ENCODE results near the gene HYAL2.

Gene HYAL2, protein sequence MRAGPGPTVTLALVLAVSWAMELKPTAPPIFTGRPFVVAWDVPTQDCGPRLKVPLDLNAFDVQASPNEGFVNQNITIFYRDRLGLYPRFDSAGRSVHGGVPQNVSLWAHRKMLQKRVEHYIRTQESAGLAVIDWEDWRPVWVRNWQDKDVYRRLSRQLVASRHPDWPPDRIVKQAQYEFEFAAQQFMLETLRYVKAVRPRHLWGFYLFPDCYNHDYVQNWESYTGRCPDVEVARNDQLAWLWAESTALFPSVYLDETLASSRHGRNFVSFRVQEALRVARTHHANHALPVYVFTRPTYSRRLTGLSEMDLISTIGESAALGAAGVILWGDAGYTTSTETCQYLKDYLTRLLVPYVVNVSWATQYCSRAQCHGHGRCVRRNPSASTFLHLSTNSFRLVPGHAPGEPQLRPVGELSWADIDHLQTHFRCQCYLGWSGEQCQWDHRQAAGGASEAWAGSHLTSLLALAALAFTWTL

DNA sequence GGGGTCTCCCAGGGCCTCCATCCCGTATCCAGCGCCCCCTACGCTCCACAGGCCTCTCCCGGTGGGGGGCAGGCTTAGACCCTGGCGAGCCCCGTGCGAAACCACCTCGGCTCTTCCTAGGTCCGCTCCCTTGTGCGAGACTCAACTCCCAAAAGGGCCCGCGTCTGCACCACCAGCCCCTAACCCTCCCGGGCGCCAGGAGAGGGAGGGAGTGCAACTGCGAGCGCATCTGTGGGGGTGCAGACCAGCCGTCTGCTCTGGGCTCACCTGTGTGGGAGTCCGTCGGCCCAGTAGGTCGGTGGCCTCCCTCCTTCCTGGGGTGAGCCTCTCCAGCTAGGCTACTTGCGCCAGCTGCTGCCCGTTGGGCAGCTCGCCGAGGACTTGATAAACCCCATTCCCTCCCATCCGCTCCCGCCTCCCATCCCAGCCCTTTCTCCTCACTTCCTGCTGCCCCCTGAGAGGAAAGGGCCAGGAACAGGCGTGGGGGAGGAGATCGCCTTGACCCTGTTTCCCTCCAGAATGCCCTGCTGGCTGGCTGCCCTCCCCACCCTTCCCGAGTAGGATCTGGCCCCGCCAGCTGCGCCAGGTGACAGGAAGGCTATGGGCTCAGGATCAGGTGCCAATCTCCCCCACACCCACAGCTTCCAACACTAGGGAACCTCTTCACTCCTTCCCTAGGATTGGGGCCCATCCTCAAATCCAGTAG lies at the start of gene HYAL2:
HYAL2 (minus strand) TSS at position 360 of the 706 bp plus-strand sequence. CDS start 2,256 bp downstream, outside the sequence.
- Histone ChIP-seq H3K36me3 (replicated peaks) (peaks cover 12% of the 10 kb centered on the region), H3K4me3 (ENCODE audit: low read depth, low read length) (peak within 1 kb of the TSS; percentile 78), H3K27ac (peak within 1 kb of the TSS; percentile 100), H3K27me3 (replicated peaks) (no peaks in the 10 kb centered on the region)
- DNase-seq, result no peak
- TF ChIP-seq, protein P1, sequence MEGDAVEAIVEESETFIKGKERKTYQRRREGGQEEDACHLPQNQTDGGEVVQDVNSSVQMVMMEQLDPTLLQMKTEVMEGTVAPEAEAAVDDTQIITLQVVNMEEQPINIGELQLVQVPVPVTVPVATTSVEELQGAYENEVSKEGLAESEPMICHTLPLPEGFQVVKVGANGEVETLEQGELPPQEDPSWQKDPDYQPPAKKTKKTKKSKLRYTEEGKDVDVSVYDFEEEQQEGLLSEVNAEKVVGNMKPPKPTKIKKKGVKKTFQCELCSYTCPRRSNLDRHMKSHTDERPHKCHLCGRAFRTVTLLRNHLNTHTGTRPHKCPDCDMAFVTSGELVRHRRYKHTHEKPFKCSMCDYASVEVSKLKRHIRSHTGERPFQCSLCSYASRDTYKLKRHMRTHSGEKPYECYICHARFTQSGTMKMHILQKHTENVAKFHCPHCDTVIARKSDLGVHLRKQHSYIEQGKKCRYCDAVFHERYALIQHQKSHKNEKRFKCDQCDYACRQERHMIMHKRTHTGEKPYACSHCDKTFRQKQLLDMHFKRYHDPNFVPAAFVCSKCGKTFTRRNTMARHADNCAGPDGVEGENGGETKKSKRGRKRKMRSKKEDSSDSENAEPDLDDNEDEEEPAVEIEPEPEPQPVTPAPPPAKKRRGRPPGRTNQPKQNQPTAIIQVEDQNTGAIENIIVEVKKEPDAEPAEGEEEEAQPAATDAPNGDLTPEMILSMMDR (IDR thresholded peaks at IDR 0.05; ENCODE audit: low read depth, low read length, missing control alignments), result peak; percentile 1
- in situ Hi-C loops (cut with HindIII; ENCODE audit: low pct_ligation_motif_present, low sequenced_read_pairs), result no loop called here

DNA sequence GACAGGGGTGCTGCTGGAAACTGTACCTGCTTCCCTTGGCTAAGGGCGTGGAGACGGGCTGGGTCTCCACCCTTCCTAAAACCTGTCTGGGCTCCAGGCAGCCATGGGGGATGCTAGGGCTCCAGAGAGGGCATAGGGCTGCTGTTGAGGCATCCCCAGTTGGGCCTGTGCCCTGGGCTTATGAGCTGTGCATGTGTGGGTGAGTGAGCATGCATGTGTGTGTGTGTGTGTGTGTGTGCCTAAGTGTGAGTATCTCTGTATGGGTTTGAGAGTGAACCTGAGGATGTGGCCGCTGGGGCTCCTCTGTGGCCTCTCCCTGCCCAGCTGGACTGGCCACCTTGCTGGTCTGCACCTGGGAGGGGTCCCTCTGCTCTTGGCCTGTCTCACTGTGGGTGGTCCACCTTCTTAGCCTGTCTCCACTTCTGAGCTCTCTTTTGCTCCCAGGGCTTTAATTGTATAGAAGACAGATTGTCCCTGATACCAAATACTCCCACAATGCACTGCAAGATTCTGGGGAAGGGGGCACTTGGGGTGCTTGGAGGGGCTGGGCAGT lies 48.7 kb upstream of the HYAL2 start:
- Histone ChIP-seq H3K36me3 (replicated peaks) (no peaks in the 10 kb centered on the region), H3K4me3 (ENCODE audit: low read depth, low read length) (no peak overlapping the region), H3K27me3 (replicated peaks) (no peaks in the 10 kb centered on the region), H3K27ac (no peak overlapping the region)
- in situ Hi-C loops (cut with HindIII; ENCODE audit: low pct_ligation_motif_present, low sequenced_read_pairs), result no loop called here
- TF ChIP-seq, protein P1 (IDR thresholded peaks at IDR 0.05; ENCODE audit: low read depth, low read length, missing control alignments), result no peak
- DNase-seq, result no peak

DNA sequence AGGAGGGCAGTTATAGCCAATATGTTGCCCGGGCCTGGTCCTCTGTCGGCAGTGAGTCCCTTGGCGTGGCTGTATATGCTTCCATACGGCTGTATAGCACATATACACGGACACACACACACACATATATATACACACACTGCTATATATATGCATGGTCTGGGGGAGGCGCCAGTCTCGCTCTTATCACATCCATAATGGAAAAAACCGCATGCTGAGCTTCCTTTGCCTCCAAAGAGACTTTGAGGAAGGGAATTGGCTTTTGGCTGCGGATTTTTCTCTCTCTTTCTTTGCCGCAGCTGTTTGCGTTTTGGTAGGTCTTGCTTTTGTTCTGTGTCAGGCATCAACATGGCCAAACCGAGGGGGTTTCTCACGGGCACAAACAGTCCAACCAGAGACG lies 48.0 kb upstream of the HYAL2 start:
- Histone ChIP-seq H3K27ac (no peak overlapping the region), H3K27me3 (replicated peaks) (no peaks in the 10 kb centered on the region), H3K4me3 (ENCODE audit: low read depth, low read length) (no peak overlapping the region), H3K36me3 (replicated peaks) (no peaks in the 10 kb centered on the region)
- in situ Hi-C loops (cut with HindIII; ENCODE audit: low pct_ligation_motif_present, low sequenced_read_pairs), result no loop called here
- TF ChIP-seq, protein P1 (IDR thresholded peaks at IDR 0.05; ENCODE audit: low read depth, low read length, missing control alignments), result peak; percentile 49
- peak; percentile 38 for DNase-seq

DNA sequence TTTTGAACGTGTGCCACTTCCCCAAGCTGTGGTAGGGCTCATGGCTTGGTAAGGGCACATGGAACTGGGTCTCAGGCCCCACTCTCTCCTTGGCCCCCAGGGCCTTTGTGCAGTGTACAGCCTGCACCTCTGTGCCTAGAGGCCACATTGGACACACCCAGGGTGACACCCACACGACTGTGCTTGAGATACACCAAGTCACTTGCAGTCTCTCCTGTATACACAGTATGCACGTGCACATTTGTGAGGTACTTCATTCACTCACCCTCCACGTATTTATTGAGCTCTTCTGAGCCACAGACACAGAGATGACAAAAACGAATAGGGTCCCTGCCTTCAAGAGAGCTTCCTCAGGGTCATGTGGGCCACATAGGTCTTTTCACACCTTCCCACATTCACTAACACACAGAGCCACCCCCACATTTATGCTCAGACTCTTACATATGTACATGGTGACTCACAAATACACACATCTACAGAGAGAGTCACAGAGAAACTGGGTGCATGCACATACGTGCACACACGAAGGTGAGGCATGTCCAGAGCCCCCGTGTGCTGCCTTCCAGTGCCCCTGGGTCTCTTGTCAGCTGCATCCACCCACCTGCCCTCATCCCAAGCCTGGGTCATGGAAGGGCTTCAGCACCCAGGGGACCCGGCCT lies 46.6 kb upstream of the HYAL2 start:
- TF ChIP-seq, protein P1 (IDR thresholded peaks at IDR 0.05; ENCODE audit: low read depth, low read length, missing control alignments), result no peak
- Histone ChIP-seq H3K27ac (no peak overlapping the region), H3K36me3 (replicated peaks) (no peaks in the 10 kb centered on the region), H3K27me3 (replicated peaks) (no peaks in the 10 kb centered on the region), H3K4me3 (ENCODE audit: low read depth, low read length) (no peak overlapping the region)
- in situ Hi-C loops (cut with HindIII; ENCODE audit: low pct_ligation_motif_present, low sequenced_read_pairs), result no loop called here
- no peak for DNase-seq

DNA sequence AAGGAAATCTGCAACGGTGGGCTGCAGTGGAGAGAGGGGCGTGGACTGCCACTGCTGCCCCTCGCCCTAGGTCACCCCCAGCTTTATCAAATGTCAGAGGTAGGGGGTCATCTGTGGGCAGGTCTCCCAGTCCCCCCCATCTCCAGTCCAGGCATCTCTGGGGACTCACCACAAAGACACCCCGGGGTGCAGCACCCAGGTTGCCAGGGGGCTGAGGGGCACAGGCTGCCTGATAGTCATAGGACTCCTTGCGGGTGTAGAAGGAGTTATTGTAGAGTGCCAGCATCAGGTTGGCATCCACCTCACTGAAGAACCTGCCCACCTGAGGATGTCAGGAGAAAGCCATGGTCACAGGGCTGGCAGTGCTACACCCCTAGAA lies 43.3 kb upstream of the HYAL2 start:
- in situ Hi-C loops (cut with HindIII; ENCODE audit: low pct_ligation_motif_present, low sequenced_read_pairs), result no loop called here

More for the DNA sequence above, 43.3 kb upstream of the HYAL2 start:
- Histone ChIP-seq H3K36me3 (replicated peaks) (no peaks in the 10 kb centered on the region), H3K27ac (no peak overlapping the region), H3K4me3 (ENCODE audit: low read depth, low read length) (no peak overlapping the region), H3K27me3 (replicated peaks) (no peaks in the 10 kb centered on the region)
- TF ChIP-seq, protein P1 (IDR thresholded peaks at IDR 0.05; ENCODE audit: low read depth, low read length, missing control alignments), result no peak
- DNase-seq, result no peak
